Measurements from ENCODE around the gene ENTPD2.
A peak's percentile ranks its signal among the peaks of the same experiment; 100 is the strongest.

Gene ENTPD2

GRCh38 chr9:137083394-137084004, 29.6 kb upstream of the ENTPD2 start:
- DNase-seq, result peak in 1 of 2 donors; percentile 34
- H3K27ac Mint-ChIP-seq, result peak overlapping the region in 1 of 2 donors; percentile 19
- H3K4me3 Mint-ChIP-seq, result no peak overlapping the region
- H3K4me1 Mint-ChIP-seq, result peaks cover 56% of the 10 kb centered on the region
- no peaks in the 10 kb centered on the region for H3K27me3 Mint-ChIP-seq
- no peaks in the 10 kb centered on the region for H3K9me3 Mint-ChIP-seq
- ATAC-seq, result no peak

- ATAC-seq, result no peak
- H3K4me1 Mint-ChIP-seq, result peaks cover 54% of the 10 kb centered on the region
- H3K9me3 Mint-ChIP-seq, result no peaks in the 10 kb centered on the region
- DNase-seq, result no peak
- no peak overlapping the region for H3K27ac Mint-ChIP-seq
- H3K27me3 Mint-ChIP-seq, result no peaks in the 10 kb centered on the region
- no peak overlapping the region for H3K4me3 Mint-ChIP-seq
Observed at GRCh38 chr9:137082925-137083290, 29.0 kb upstream of the ENTPD2 start.

- ATAC-seq (no peak), DNase-seq (no peak)
- H3K27ac Mint-ChIP-seq, result no peak overlapping the region
- H3K4me3 Mint-ChIP-seq, result no peak overlapping the region
- H3K4me1 Mint-ChIP-seq, result peaks cover 49% of the 10 kb centered on the region
- no peaks in the 10 kb centered on the region for H3K9me3 Mint-ChIP-seq
- no peaks in the 10 kb centered on the region for H3K27me3 Mint-ChIP-seq
Observed at GRCh38 chr9:137082222-137082924, 28.5 kb upstream of the ENTPD2 start.

- Mint-ChIP-seq H3K4me3 (no peak overlapping the region), H3K9me3 (no peaks in the 10 kb centered on the region), H3K27ac (no peak overlapping the region), H3K4me1 (peaks cover 50% of the 10 kb centered on the region), H3K27me3 (no peaks in the 10 kb centered on the region)
- no peak for ATAC-seq
- DNase-seq, result no peak
Observed at GRCh38 chr9:137080260-137081122, 26.6 kb upstream of the ENTPD2 start.

- no peak overlapping the region for H3K27ac Mint-ChIP-seq
- no peak for DNase-seq
- H3K27me3 Mint-ChIP-seq, result no peaks in the 10 kb centered on the region
Observed at GRCh38 chr9:137079401-137079787, 25.5 kb upstream of the ENTPD2 start.

GRCh38 chr9:137078701-137079400, 25.0 kb upstream of the ENTPD2 start:
- no peaks in the 10 kb centered on the region for H3K9me3 Mint-ChIP-seq
- peak overlapping the region; percentile 80 to 87 for H3K4me3 Mint-ChIP-seq
- H3K27ac Mint-ChIP-seq, result no peak overlapping the region
- ATAC-seq, result no peak
- H3K4me1 Mint-ChIP-seq, result peaks cover 36% of the 10 kb centered on the region
- no peak for DNase-seq
- no peaks in the 10 kb centered on the region for H3K27me3 Mint-ChIP-seq

More at GRCh38 chr9:137079401-137079787, 25.5 kb upstream of the ENTPD2 start:
- Mint-ChIP-seq H3K4me3 (peak overlapping the region in 1 of 2 donors; percentile 53), H3K9me3 (no peaks in the 10 kb centered on the region), H3K4me1 (peaks cover 40% of the 10 kb centered on the region)
- ATAC-seq, result no peak

GRCh38 chr9:137077758-137078693, 24.2 kb upstream of the ENTPD2 start:
- DNase-seq (peak; percentile 39 to 64), ATAC-seq (peak; percentile 75)
- H3K27ac Mint-ChIP-seq, result peak overlapping the region in 1 of 2 donors; percentile 42
- H3K4me1 Mint-ChIP-seq, result peaks cover 28% of the 10 kb centered on the region
- H3K4me3 Mint-ChIP-seq, result peak overlapping the region; percentile 80 to 87
- no peaks in the 10 kb centered on the region for H3K9me3 Mint-ChIP-seq
- no peaks in the 10 kb centered on the region for H3K27me3 Mint-ChIP-seq

- peak within 1 kb of the TSS; percentile 80 to 87 for H3K4me3 Mint-ChIP-seq
- H3K27ac Mint-ChIP-seq, result peak within 1 kb of the TSS in 1 of 2 donors; percentile 89
- peak; percentile 77 for ATAC-seq
- H3K9me3 Mint-ChIP-seq, result no peaks in the 10 kb centered on the region
- DNase-seq, result peak; percentile 62 to 66
- H3K27me3 Mint-ChIP-seq, result no peaks in the 10 kb centered on the region
- peaks cover 22% of the 10 kb centered on the region for H3K4me1 Mint-ChIP-seq
Observed at GRCh38 chr9:137077010-137077747, 23.3 kb upstream of the ENTPD2 start, which contains the start of gene UAP1L1. UAP1L1 (plus strand) TSS chr9:137077517; CDS start chr9:137077533, 16 bp downstream.

GRCh38 chr9:137076636-137077009, 22.8 kb upstream of the ENTPD2 start:
- Mint-ChIP-seq H3K9me3 (no peaks in the 10 kb centered on the region), H3K4me1 (peaks cover 22% of the 10 kb centered on the region), H3K4me3 (peak overlapping the region; percentile 73 to 82), H3K27me3 (no peaks in the 10 kb centered on the region), H3K27ac (peak overlapping the region in 1 of 2 donors; percentile 89)
- DNase-seq, result no peak
- no peak for ATAC-seq

- Mint-ChIP-seq H3K4me3 (no peak overlapping the region), H3K9me3 (no peaks in the 10 kb centered on the region), H3K27me3 (no peaks in the 10 kb centered on the region), H3K27ac (no peak overlapping the region), H3K4me1 (peaks cover 32% of the 10 kb centered on the region)
- DNase-seq (no peak), ATAC-seq (no peak)
Observed at GRCh38 chr9:137075275-137075775, 21.5 kb upstream of the ENTPD2 start.

GRCh38 chr9:137074657-137075274, 20.9 kb upstream of the ENTPD2 start:
- Mint-ChIP-seq H3K4me1 (peaks cover 32% of the 10 kb centered on the region), H3K4me3 (no peak overlapping the region), H3K9me3 (no peaks in the 10 kb centered on the region), H3K27me3 (no peaks in the 10 kb centered on the region), H3K27ac (no peak overlapping the region)
- DNase-seq (no peak), ATAC-seq (no peak)

- no peak overlapping the region for H3K4me3 Mint-ChIP-seq
- peaks cover 38% of the 10 kb centered on the region for H3K4me1 Mint-ChIP-seq
- H3K9me3 Mint-ChIP-seq, result no peaks in the 10 kb centered on the region
- H3K27ac Mint-ChIP-seq, result peak overlapping the region in 1 of 2 donors; percentile 7
- ATAC-seq (no peak), DNase-seq (no peak)
- no peaks in the 10 kb centered on the region for H3K27me3 Mint-ChIP-seq
Observed at GRCh38 chr9:137073992-137074399, 20.1 kb upstream of the ENTPD2 start.

- ATAC-seq (no peak), DNase-seq (no peak)
- H3K27me3 Mint-ChIP-seq, result no peaks in the 10 kb centered on the region
- H3K9me3 Mint-ChIP-seq, result no peaks in the 10 kb centered on the region
- H3K27ac Mint-ChIP-seq, result peak overlapping the region; percentile 45 to 87
- peak overlapping the region; percentile 83 to 86 for H3K4me3 Mint-ChIP-seq
- peaks cover 39% of the 10 kb centered on the region for H3K4me1 Mint-ChIP-seq
Observed at GRCh38 chr9:137071282-137071681, 17.4 kb upstream of the ENTPD2 start.

All from stimulated activated naive CD8-positive, alpha-beta T cell treated with anti-CD3 and anti-CD28 coated beads, Interleukin-15, amount 100 ng/mL, for 72 hours (primary cell).